MCF 10A (cell line): ENCODE results near the gene LAMP1. TPM values are rescaled to one million over a fixed set of nuclear protein-coding genes. Genes with fewer than 3 reads are reported as not detected.

ENCODE experiments used
- BruUV-seq: library from RNA; stranded (reverse); fragments of 400-500 nt; replicated peaks from 2 replicates; lab custom pipeline; 2021; lab: Mats Ljungman, UMichigan
- CTCF ChIA-PET: fragments of 300-600 bp; sonication (Branson Sonifier 250); formaldehyde crosslinking; extraction: SDS; loops from one replicate; lab custom pipeline; 2021; ENCODE audit warnings: antibody characterized with exemption, inconsistent platforms; lab: Yijun Ruan, JAX
- POLR2A ChIA-PET: fragments of 300-600, 350-650 bp; sonication (Branson Sonifier 250); formaldehyde crosslinking; extraction: SDS; loops from one replicate; lab custom pipeline; 2020; ENCODE audit warnings: antibody characterized with exemption, inconsistent platforms; lab: Yijun Ruan, JAX
- DNase-seq: peaks from one replicate; pipeline ENCODE4 v3.0.0-alpha.2; 2018; ENCODE audit not compliant: unreplicated experiment
- H3K27ac Mint-ChIP-seq: one replicate; pipeline ENCODE4 v1.8.0; 2022; ENCODE audit warnings: mild to moderate bottlenecking, low read depth, mixed read lengths; ENCODE audit not compliant: unreplicated experiment
- H3K27me3 Mint-ChIP-seq: one replicate; pipeline ENCODE4 v1.8.0; 2022; ENCODE audit warnings: mixed read lengths; ENCODE audit not compliant: insufficient read depth, unreplicated experiment
- H3K36me3 Mint-ChIP-seq: one replicate; pipeline ENCODE4 v1.8.0; 2022; ENCODE audit warnings: mild to moderate bottlenecking, moderate library complexity, mixed read lengths; ENCODE audit not compliant: insufficient read depth, unreplicated experiment
- H3K4me1 Mint-ChIP-seq: one replicate; pipeline ENCODE4 v1.8.0; 2022; ENCODE audit warnings: mixed read lengths; ENCODE audit not compliant: insufficient read depth, unreplicated experiment
- H3K4me3 Mint-ChIP-seq: one replicate; pipeline ENCODE4 v1.8.0; 2022; ENCODE audit warnings: mild to moderate bottlenecking, moderate library complexity, mixed read lengths; ENCODE audit not compliant: unreplicated experiment
- H3K9me3 Mint-ChIP-seq: one replicate; pipeline ENCODE4 v1.8.0; 2022; ENCODE audit warnings: mixed read lengths; ENCODE audit not compliant: unreplicated experiment
- CTCF ChIP-seq: fragments of 200-600 bp; IDR thresholded peaks from one replicate; pipeline ENCODE4 v1.8.0; 2022; ENCODE audit warnings: antibody characterized with exemption, mild to moderate bottlenecking; ENCODE audit not compliant: unreplicated experiment
- intact Hi-C: fragments of 100-400 bp; cut with micrococcal nuclease; formaldehyde crosslinking; loops from 2 replicates; pipeline ENCODE4 v1.14.1; 2022
- total RNA-seq: library from RNA; stranded (reverse); gene quantifications from 2 replicates; pipeline ENCODE4 v1.2.3, GENCODE V29; 2022

LAMP1 gene
- total RNA-seq, 1 experiment from 2014 or later, result 150 TPM

- no TSS peak for BruUV-seq
- intact Hi-C loops, result no loop called here
- no peak for DNase-seq
- Mint-ChIP-seq H3K27ac (no peak overlapping the region), H3K27me3 (no peaks in the 10 kb centered on the region), H3K4me1 (no peaks in the 10 kb centered on the region), H3K9me3 (no peaks in the 10 kb centered on the region), H3K4me3 (no peak overlapping the region), H3K36me3 (no peaks in the 10 kb centered on the region)
- TF ChIP-seq CTCF, result no peak
- ChIA-PET POLR2A (no interaction called here), CTCF (interaction anchor here (1.3 kb wide), 1 partner anchor 10 kb away, joined by 3 read pairs; no protein-coding TSS in a partner anchor)
Measured at GRCh38 chr13:113349050-113349449, 52.0 kb downstream of the LAMP1 start.

GRCh38 chr13:113349491-113349890 is 52.5 kb downstream of the LAMP1 start:
- TF ChIP-seq CTCF, result no peak
- Mint-ChIP-seq H3K4me3 (no peak overlapping the region), H3K27me3 (no peaks in the 10 kb centered on the region), H3K4me1 (no peaks in the 10 kb centered on the region), H3K9me3 (no peaks in the 10 kb centered on the region), H3K27ac (no peak overlapping the region), H3K36me3 (no peaks in the 10 kb centered on the region)
- BruUV-seq, result no TSS peak
- POLR2A ChIA-PET, result no interaction called here
- CTCF ChIA-PET, result no interaction called here
- no peak for DNase-seq
- intact Hi-C loops, result no loop called here

GRCh38 chr13:113350065-113350937 is 53.3 kb downstream of the LAMP1 start:
- no peaks in the 10 kb centered on the region for H3K4me1 Mint-ChIP-seq
- no TSS peak for BruUV-seq
- no peak for DNase-seq
- H3K27ac Mint-ChIP-seq, result no peak overlapping the region
- no peaks in the 10 kb centered on the region for H3K27me3 Mint-ChIP-seq
- no peak for TF ChIP-seq CTCF
- POLR2A ChIA-PET, result no interaction called here
- no peaks in the 10 kb centered on the region for H3K36me3 Mint-ChIP-seq
- no peak overlapping the region for H3K4me3 Mint-ChIP-seq
- CTCF ChIA-PET, result no interaction called here
- intact Hi-C loops, result no loop called here
- H3K9me3 Mint-ChIP-seq, result no peaks in the 10 kb centered on the region

GRCh38 chr13:113350938-113351335 is 53.9 kb downstream of the LAMP1 start:
- BruUV-seq, result no TSS peak
- no peaks in the 10 kb centered on the region for H3K36me3 Mint-ChIP-seq

More at GRCh38 chr13:113350938-113351335, 53.9 kb downstream of the LAMP1 start:
- Mint-ChIP-seq H3K4me3 (no peak overlapping the region), H3K9me3 (no peaks in the 10 kb centered on the region), H3K27me3 (no peaks in the 10 kb centered on the region), H3K4me1 (no peaks in the 10 kb centered on the region), H3K27ac (no peak overlapping the region)
- intact Hi-C loops, result no loop called here
- no peak for DNase-seq
- TF ChIP-seq CTCF, result no peak
- ChIA-PET POLR2A (no interaction called here), CTCF (interaction anchor here (0.6 to 0.7 kb wide), 2 partner anchors 112 to 715 kb away, joined by 3 to 4 read pairs; no protein-coding TSS in a partner anchor)
